ENCODE data around the gene APOBEC3B. TPM values are rescaled to one million over a fixed set of nuclear protein-coding genes. Genes with fewer than 3 reads are reported as not detected.
"Not testable (repeated sequence)": the region's sequence is repeated elsewhere in the genome, so short reads cannot be mapped to it uniquely, and the experiment has no call there.

The APOBEC3B gene
- total RNA-seq, 2 donors from 2014 or later: 8.2 to 34.3 TPM

- intact Hi-C loops (cut with DNase I, micrococcal nuclease): no loop called here
- ATAC-seq (no peak), DNase-seq (no peak)
These were observed 2.1 kb downstream of the APOBEC3B start for GRCh38 chr22:38984224-38984623.

DNA sequence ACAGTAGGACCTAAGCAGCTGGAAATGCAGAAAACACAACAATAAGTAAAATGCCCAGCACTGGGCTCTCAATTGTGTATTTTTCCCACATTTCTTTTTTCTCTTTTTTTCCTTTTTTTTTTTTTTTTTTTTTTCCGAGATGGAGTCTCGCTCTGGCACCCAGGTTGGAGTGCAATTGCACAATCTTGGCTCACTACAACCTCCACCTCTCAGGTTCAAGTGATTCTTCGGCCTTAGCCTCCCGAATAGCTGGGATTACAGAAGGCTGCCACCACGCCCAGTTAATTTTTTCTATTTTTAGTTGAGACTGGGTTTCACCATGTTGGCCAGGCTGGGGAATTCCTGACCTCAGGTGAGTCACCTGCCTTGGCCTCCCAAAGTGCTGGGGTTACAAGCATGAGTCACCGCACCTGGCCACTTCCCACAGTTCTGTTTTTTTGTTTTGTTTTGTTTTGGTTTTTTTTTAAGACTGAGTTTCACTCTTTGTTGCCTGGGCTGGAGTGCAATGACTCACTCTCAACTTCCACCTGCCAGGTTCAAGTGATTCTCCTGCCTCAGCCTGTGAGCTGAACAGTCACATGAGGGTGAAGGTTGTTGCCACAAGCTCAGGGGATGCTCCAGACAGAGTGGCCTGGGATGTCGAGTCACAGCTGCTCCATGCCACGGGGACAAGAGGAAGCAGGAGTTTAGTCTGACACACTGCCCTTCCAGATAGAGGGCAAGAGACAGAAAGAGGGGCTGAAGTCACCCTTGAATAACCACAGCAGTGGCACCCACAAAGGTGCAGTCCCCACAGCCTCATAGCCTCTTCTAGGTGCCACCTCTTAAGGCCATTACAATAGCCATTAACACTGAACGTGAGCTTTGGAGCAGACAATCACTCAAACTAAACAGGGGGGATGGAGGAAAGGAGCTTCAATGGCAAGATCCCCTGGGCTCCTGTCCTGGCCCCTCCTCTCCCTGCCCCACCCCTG lies 2.9 kb downstream of the APOBEC3B start:
- intact Hi-C loops (cut with DNase I, micrococcal nuclease): not testable (repeated sequence)
- ATAC-seq: peak; percentile 43
- DNase-seq: peak; percentile 46 to 84

- ATAC-seq: no peak
- no peak for DNase-seq
- intact Hi-C loops (cut with DNase I, micrococcal nuclease): no loop called here
These were observed 4.5 kb downstream of the APOBEC3B start for GRCh38 chr22:38986629-38987028.

DNA sequence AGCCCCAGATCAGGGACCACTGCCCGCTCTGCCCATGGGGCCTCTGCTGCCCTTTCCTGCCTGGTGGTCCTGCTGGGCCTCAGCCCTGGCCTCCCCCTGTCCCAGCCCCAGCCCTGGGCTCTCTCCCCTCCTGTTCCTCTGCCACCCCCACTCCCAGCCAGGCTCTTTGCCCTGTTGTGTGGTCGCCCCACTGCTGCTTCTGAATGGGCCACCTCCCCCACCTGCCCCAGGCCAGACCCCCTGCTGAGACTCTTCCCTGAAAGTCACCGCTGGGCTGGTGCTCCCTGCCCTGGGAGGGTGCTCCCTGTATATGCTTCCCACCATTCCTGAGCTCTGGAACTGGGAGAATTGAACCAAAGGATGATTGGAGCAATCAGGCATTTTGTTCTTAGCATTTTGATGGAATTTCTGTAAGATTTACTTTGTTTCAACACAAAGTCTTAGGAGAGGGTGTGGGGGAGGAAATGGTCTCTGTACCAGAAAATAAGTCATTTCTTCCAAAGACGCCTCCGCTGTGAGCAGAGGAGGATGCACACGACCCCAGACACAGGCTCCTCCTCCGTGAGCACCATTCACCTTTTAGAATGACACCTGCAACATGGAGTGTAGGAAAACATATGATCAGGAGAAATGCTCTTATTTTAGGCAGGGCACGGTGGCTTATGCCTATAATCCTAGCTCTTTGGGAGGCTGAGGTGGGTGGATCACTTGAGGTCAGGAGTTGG lies 5.2 kb downstream of the APOBEC3B start:
- ATAC-seq (no peak), DNase-seq (no peak)
- intact Hi-C loops (cut with DNase I, micrococcal nuclease): no loop called here

- intact Hi-C loops (cut with DNase I, micrococcal nuclease): no loop called here
- DNase-seq (no peak), ATAC-seq (no peak)
These were observed 7.3 kb downstream of the APOBEC3B start for GRCh38 chr22:38989466-38989865.

GRCh38 chr22:38992871-38993371 lies 10.8 kb downstream of the APOBEC3B start:
- DNase-seq: peak; percentile 47 to 53
- intact Hi-C loops (cut with DNase I, micrococcal nuclease): not testable (repeated sequence)
- peak; percentile 87 for ATAC-seq

DNA sequence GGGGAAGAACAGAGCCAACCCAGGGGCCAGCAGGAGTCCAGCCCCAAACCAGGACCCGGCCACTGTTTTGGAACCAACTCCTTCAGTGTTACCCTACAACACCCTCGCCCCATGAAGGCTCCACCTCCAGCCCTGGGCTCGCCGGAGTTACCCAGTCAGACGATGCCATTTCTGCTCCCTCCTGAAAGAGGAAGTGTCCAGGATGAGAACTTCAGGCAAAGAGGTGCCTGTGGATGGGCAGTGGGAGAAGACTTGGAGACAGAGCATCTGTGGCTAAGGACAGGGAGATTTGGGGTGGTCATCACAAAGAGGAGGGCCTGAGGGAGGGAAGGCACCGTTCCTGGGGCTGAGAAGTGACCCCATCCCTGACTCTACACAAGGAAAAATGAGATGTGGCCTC lies 14.0 kb downstream of the APOBEC3B start:
- DNase-seq (no peak), ATAC-seq (no peak)
- intact Hi-C loops (cut with DNase I, micrococcal nuclease): no loop called here

DNA sequence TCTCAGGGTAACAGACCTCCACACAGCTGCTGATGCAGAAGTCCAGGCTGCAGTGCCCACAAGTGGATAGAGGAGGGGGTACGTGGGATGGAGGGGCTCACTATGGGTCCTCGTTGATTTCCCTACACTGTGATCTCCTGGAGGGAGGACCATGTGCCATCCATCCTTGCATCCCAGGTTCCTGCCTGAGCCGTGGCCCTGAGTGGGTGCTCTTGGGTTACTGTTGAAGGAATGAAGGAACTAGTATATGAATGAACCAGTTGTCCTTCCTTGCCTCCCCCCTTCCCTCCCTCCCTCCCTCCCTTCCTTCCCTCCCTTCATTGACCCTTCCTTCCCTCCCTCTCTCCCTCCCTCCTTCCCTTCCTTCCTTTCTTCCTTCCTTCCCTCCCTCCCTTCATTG lies 15.4 kb downstream of the APOBEC3B start:
- intact Hi-C loops (cut with DNase I, micrococcal nuclease): no loop called here
- DNase-seq: no peak
- no peak for ATAC-seq

- DNase-seq (peak; percentile 73 to 77), ATAC-seq (peak; percentile 91)
- intact Hi-C loops (cut with DNase I, micrococcal nuclease): no loop called here
These were observed 21.1 kb downstream of the APOBEC3B start for GRCh38 chr22:39003165-39003638.

DNA sequence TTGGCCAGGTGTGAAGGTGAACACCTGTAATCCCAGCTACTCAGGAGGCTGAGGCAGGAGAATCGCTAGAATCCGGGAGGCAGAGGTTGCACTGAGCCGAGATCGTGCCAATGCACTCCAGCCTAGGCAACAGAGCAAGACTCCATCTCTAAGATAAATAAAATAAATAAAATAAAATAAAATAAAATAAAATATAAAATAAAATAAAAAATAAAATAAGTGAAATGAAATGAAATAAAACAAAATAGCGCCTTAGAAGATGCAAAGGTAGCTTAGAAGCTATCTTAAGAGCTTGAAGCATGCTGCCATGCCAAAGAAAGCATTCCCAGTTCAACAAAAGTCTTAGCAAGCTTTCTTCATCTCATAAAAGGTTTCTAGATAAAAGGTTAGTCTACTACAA lies 25.0 kb downstream of the APOBEC3B start:
- intact Hi-C loops (cut with DNase I, micrococcal nuclease): loop anchor here in 1 of 2 donors (5.0 kb wide), 1 partner anchor 110 kb away; no protein-coding TSS in a partner anchor
- DNase-seq (no peak), ATAC-seq (no peak)

DNA sequence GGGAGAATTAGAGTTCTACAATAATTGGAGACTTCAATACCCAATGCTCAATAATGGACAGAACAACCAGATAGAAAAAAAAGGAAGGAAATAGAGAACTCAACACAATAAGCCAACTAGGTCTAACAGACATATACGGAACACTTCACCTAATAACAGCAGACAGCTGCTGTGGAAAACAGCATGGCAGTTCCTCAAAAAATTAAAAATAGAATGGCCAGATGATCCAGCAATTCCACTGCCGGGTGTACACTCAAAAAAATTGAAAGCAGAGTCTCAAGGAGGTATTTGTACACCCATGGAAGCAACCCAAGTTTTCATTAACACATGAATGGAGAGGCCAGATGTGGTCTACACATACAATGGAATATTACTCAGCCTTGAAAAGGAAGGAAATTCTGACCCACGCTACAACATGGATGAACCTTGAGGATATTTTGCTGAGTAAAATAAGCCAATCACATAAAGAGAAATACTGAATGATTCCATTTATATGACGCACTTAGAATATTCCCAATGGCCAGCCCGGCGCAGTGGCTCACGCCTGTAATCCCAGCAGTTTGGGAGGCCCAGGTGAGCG lies 26.2 kb downstream of the APOBEC3B start:
- intact Hi-C loops (cut with DNase I, micrococcal nuclease): loop anchor here in 1 of 2 donors (5.0 kb wide), 1 partner anchor 109 kb away; no protein-coding TSS in a partner anchor
- not testable (repeated sequence) for DNase-seq, ATAC-seq

DNA sequence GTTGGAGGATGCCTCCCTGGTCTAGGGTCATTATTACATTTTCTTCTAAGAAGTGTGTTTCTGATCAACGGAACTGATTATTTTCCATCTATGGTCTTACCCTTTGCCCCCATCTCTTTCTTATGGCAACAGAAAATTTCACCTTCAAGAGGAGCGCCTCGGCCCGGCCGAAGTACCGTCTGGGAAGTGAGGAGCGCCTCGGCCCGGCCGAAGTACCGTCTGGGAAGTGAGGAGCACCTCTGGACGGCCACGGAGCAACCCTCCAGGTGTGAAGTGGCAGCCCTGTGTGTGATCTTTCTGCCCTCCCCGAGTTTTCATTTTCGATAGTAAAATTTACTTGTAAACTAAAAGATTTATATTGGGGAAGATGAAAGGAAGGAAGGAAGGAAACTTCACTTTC lies 28.8 kb downstream of the APOBEC3B start:
- DNase-seq: no peak
- intact Hi-C loops (cut with DNase I, micrococcal nuclease): no loop called here
- no peak for ATAC-seq

GRCh38 chr22:39012533-39013511 lies 30.7 kb downstream of the APOBEC3B start:
- intact Hi-C loops (cut with DNase I, micrococcal nuclease): no loop called here
- ATAC-seq: no peak
- DNase-seq: no peak

DNA sequence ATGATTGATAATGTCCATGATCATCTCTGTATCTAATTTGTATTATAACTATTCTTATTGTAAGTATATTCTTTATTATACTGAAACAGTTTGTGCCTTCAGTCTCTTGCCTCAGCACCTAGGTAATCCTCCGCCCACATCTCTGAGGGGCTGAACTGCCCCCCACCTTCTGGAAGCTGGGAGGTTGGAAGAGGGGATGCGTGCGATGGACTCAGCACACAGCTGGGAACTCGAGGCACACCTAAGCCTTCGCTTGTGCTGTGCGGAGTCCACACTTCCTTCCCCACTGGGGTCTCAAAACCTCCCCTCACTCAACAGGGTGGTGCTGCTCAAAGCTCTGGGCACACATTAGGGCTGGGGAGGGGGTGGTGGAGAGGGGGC lies 31.4 kb downstream of the APOBEC3B start:
- ATAC-seq; intact Hi-C loops (cut with DNase I, micrococcal nuclease); DNase-seq: not testable (repeated sequence)

DNA sequence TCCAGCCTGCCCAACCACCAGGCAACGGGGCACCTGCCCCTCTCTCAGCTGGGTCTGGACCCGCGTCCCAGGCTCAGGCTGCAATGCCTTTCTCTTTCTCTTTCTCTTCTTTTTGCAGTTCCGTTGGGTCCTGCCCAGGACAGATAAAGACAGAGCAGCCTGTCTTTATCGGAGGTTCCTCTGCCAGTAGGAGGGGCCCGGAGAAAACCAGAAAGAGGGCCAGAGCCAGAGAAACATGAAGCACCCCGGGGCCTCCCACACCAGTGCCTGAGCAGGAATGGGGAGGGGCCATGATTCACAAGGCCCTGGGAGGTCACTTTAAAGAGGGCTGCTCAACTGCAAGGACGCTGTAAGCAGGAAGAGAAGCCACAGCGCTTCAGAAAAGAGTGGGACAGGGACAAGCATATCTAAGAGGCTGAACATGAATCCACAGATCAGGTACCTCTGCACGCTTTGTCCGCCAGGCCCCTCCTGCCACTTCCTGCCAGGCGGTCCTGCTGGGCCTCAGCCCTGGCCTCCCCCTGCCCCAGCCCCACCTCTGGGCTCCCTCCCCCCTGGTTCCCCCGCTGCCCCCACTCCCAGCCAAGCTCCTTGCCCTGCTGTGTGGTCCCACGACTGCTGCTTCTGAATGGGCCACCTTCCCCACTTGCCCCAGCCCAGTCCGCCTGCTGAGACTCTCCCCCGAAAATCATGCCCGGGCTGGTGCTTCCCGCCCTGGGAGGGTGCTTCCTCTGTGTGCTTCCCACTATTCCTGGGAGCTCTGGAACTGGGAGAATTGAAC lies 32.0 kb downstream of the APOBEC3B start, which contains the start of gene APOBEC3C:
Gene APOBEC3C (plus strand): TSS at position 316 of the 781 bp plus-strand sequence. CDS start 106 bp downstream, at position 422.
- DNase-seq (peak; percentile 80 to 87), ATAC-seq (peak; percentile 95)
- intact Hi-C loops (cut with DNase I, micrococcal nuclease): no loop called here

DNA sequence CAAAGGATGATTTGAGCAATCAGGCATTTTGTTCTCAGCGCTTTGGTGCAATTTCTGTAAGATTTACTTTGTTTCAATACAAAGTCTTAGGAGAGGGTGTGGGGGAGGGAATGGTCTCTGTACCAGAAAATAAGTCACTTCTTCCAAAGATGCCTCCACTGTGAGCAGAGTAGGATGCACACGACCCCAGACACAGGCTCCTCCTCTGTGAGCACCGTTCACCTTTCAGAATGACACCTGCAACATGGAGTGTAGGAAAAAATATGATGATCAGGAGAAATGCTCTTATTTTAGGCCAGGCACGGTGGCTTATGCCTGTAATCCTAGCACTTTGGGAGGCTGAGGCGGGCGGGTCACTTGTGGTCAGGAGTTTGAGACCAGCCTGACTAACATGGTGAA lies 32.6 kb downstream of the APOBEC3B start:
- peak; percentile 12 for ATAC-seq
- DNase-seq; intact Hi-C loops (cut with DNase I, micrococcal nuclease): not testable (repeated sequence)

DNA sequence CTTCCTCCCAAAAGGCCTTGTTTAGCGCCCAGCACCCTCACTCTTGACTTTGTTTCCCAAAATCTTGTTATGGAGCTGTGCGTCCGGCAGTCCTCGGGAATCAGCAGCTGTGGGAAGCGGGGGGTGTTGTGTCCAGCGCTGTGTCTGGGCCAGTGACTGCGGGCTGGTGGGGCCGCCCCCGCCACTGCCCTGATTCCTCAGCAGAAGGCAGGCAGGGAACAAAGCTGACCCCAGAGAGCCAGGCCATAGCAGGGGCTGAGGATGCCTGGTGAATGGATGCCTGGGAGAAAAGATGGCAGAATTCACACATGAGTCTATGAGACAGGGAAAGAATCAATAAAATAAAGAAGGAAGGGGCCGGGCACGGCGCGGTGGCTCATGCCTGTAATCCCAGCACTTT lies 34.4 kb downstream of the APOBEC3B start:
- intact Hi-C loops (cut with DNase I, micrococcal nuclease): no loop called here

More for the DNA sequence above, 34.4 kb downstream of the APOBEC3B start:
- no peak for DNase-seq
- ATAC-seq: no peak

Measured in left colon (tissue), 2 donors.